GM12873 (cell line): ENCODE data around the gene MTA2.

Experiments used
- TF ChIP-seq, protein P1 (sequence below): IDR thresholded peaks from 2 replicates; pipeline ENCODE4 v1.5.1; 2012; ENCODE audit warnings: low read depth, mild to moderate bottlenecking, moderate library complexity, low read length, control low read depth; ENCODE audit not compliant: insufficient read depth; ENCODE audit errors: missing control alignments

Gene MTA2

DNA sequence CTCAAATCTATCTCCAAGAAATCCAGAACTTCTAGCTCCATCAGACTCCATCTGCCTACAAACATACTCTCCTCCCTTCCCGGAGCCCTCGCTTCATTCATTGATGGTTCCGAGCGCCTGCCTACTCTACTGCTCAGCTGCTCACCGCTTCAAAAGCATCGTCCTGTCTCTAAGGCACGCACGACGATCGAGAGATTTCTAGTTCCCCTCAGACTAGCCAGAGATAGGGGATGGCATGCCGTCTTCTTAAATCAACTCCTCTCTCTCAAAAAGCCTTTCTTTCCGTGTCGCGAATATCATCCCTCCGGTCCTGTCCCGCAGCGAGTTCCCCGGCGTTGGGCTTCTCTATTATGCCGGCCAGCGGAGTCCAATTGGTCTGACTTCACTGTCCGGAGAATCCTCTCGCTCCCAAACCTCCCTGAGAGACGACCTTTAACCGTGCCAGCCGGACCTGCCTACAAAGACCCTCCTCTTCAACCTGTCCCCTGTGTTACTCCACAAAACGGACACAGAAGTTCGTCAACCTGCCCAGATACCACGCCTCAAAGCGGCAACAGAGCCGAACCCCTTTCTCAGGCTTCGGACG is 28.6 kb downstream of the MTA2 start:
- TF ChIP-seq, protein P1, sequence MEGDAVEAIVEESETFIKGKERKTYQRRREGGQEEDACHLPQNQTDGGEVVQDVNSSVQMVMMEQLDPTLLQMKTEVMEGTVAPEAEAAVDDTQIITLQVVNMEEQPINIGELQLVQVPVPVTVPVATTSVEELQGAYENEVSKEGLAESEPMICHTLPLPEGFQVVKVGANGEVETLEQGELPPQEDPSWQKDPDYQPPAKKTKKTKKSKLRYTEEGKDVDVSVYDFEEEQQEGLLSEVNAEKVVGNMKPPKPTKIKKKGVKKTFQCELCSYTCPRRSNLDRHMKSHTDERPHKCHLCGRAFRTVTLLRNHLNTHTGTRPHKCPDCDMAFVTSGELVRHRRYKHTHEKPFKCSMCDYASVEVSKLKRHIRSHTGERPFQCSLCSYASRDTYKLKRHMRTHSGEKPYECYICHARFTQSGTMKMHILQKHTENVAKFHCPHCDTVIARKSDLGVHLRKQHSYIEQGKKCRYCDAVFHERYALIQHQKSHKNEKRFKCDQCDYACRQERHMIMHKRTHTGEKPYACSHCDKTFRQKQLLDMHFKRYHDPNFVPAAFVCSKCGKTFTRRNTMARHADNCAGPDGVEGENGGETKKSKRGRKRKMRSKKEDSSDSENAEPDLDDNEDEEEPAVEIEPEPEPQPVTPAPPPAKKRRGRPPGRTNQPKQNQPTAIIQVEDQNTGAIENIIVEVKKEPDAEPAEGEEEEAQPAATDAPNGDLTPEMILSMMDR = no peak

DNA sequence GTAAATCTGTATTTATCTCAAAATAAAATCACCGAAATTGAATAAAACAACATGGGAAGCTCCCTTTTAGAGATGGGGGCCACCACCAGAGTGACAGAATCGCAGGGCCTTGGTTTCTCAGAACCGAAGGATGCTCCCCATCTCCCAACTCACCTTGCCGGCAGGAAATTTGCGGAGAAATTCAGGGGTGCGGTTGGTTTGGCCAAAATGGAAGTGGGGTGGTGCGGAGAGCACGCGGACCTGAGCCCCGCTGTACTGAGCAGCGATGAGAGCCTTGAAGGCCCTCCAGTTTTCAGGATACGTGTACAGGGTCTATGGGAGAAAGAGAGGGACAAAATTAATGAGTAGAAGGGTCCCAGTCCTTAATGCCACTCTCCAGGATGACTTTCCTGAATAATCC is 29.2 kb downstream of the MTA2 start:
- TF ChIP-seq, protein P1 = no peak

DNA sequence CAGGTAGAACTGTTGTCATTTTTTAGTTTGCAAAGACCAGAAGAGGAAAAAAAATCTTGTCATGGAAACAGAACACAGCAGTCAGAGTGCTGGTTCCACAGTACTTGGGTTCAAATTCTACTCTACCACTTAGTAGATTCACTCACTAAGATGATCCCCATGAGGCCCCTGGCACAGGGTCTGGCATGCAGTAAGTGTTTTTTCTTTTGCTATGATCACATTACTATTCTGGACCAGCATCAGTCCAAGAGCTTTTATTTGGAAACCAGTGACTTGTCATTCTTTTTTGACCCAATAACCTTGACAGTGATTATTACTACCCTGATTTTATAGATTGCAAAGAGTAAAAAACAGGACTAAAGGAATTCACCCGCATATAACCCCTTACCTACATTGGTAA is 32.1 kb downstream of the MTA2 start:
- TF ChIP-seq, protein P1 = no peak

DNA sequence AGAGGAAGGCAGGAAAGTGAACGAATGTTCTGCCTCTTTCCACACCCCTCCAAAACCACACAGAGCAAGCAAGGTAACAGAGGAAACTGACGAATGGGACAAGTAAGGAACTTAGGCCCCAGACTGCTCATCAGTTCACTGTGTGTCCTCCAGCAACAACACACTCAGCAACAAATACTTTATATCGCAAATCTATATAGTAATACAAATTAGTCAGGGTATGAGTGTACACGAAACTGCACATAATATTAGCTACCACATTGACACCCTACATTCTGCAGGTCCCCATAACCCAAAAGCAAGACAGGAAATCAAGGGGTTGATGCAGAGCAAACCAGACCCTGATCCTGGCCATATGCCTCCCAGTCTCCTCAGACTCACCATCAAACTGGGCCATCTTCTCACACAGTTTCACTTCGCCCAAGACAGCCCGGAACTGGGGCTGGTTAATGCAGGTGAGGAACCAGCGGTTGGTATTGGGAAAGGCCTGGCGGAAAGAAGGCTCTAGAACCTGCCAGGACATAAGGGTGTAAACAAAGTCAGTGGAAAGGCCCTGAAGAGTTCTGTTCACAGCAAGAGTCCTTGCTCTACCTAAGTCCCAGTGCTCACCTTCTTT is 34.5 kb downstream of the MTA2 start:
- TF ChIP-seq, protein P1 = no peak

DNA sequence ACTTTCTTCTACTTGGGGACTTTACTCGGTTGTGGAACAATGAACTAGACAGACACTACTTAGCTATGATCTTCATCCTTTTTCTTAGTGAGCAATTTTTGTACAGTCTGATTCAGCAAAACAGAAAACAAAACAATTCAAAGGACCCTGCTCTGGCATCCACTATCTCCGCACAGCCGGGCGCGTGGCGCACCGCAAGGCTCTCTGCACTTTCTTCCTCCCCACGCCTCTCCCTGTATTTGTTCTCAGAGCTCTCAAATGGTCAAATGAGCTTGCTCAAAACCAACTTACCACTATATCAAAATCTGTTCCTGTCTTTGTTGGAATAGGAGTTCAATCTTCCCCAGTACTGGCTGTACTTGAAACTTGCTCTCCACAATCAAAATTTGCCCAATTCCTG is 35.4 kb downstream of the MTA2 start:
- TF ChIP-seq, protein P1 = no peak

DNA sequence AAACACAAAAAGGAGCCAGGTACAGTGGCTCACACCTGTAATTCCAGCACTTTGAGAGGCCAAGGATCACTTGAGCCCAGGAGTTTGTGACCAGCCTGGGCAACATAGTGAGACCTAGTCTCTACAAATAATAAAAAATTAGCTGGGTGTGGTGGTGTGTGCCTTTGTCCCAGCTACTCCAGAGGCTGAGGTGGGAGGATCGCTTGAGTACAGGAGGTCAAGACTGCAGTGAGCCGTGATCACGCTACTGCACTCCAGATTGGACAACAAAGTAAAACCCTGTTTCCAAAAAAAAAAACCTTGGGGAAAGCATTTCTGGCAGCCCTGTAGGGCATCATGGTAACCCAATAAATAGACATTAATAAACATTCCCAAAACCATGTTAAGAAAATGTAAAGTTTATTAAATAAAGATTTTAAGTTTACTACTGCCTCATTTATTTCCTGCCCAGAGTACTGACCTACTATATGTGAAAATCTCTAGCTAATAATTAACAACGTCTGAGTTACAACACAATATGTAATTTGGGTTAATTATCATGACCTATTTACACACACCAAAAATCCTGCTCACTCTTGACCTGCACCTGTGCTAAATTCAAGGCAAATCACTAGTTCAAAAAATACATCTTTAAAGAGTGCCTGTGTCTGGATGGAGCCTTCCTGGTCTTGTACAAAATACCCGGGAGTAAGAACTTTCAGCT is 36.4 kb downstream of the MTA2 start:
- TF ChIP-seq, protein P1 = no peak

DNA sequence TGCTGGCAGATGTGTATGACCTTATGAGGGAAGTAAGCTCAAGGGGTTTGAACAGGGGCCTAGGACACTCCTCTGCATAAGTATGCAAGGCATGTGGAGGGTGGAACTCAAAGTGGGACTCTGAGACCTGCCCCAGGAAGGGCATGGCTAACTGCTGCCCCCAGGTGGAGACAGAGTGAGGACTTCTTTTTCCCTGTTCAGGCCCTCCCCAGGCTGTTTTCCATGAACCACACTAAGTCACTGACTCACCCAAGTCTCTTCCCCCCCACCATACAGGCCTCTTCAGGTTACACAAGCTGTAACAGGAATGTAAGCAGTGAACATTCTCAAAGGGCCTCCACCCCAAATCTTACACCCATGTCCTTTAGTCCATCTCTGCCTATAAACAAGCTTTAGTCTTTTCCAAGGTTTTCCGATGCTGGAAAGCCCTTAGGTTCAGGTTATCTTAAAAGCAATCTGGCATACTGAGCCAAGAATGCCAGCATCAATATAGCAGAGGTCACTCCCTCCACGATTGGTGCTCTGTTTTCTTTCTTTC is 41.0 kb downstream of the MTA2 start:
- TF ChIP-seq, protein P1 = peak; percentile 86
